A673 (cell line): Measurements from ENCODE around the gene H3-3A.

Source experiments
- EZH2 ChIP-seq: fragments of 200-600 bp; sonication (generic); IDR thresholded peaks from 2 replicates; pipeline ENCODE4 v1.6.1; 2017; ENCODE audit warnings: borderline replicate concordance, low read depth, mild to moderate bottlenecking, mixed read lengths, antibody characterized with exemption, low read length; ENCODE audit not compliant: poor library complexity, severe bottlenecking
- TF ChIP-seq, protein P1 (sequence below): fragments of 300-800, 200-600 bp; sonication (generic); conservative IDR thresholded peaks from 2 replicates; pipeline ENCODE4 v1.5.1; 2017; ENCODE audit warnings: low read depth, mild to moderate bottlenecking, antibody characterized with exemption, low read length, moderate library complexity, mixed read lengths

DNA sequence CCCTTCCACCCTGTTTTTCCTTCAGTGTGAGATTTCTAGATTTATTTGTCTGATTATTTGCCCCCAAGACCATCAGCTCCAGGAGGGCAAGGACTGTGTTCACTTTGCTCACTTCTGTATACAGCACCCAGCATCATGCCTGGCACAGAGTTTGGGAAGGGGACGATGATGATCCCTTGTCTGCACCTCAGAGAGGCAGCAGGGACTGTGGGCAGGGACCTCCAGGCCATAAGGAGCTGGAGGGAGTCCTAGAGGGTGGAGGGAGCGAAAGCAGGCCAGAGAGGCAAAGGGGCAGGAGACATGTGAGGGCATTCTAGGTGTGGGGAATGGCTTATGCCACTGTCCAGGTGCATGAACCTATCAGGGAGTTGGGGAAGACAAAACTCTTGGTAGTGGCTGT is 32.8 kb downstream of the H3-3A start:
- TF ChIP-seq, protein P1, sequence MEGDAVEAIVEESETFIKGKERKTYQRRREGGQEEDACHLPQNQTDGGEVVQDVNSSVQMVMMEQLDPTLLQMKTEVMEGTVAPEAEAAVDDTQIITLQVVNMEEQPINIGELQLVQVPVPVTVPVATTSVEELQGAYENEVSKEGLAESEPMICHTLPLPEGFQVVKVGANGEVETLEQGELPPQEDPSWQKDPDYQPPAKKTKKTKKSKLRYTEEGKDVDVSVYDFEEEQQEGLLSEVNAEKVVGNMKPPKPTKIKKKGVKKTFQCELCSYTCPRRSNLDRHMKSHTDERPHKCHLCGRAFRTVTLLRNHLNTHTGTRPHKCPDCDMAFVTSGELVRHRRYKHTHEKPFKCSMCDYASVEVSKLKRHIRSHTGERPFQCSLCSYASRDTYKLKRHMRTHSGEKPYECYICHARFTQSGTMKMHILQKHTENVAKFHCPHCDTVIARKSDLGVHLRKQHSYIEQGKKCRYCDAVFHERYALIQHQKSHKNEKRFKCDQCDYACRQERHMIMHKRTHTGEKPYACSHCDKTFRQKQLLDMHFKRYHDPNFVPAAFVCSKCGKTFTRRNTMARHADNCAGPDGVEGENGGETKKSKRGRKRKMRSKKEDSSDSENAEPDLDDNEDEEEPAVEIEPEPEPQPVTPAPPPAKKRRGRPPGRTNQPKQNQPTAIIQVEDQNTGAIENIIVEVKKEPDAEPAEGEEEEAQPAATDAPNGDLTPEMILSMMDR, result no peak
- no peak for TF ChIP-seq EZH2
